Measurements from ENCODE around the gene PRRX1.

PRRX1 gene

GRCh38 chr1:170663404-170664092, 383 bp upstream of the PRRX1 start:
- ChIA-PET CTCF (no interaction called here), POLR2A (no interaction called here)
- no peak for DNase-seq (ENCODE audit: extremely low spot score)
- TF ChIP-seq FOXK2 (IDR thresholded peaks at IDR 0.05) (no peak), FOXM1 (IDR thresholded peaks at IDR 0.05; ENCODE audit: borderline replicate concordance) (no peak), BHLHE40 (IDR thresholded peaks at IDR 0.05; ENCODE audit: borderline replicate concordance) (no peak), HDGF (IDR thresholded peaks at IDR 0.05; ENCODE audit: borderline replicate concordance) (no peak), ELF4 (IDR thresholded peaks at IDR 0.05) (no peak), ARNT (IDR thresholded peaks at IDR 0.05) (no peak), CTBP1 (IDR thresholded peaks at IDR 0.05; ENCODE audit: borderline replicate concordance) (no peak), LEF1 (IDR thresholded peaks at IDR 0.05; ENCODE audit: borderline replicate concordance) (no peak), SUZ12 (IDR thresholded peaks at IDR 0.05) (no peak), FOXA1 (IDR thresholded peaks at IDR 0.05) (no peak), ZNF384 (IDR thresholded peaks at IDR 0.05) (no peak), PKNOX1 (IDR thresholded peaks at IDR 0.05) (no peak), L3MBTL2 (conservative IDR thresholded peaks at IDR 0.05) (no peak), NFRKB (IDR thresholded peaks at IDR 0.05) (no peak), TARDBP (IDR thresholded peaks at IDR 0.05) (no peak)

- no peak for TF ChIP-seq FOXA1 (IDR thresholded peaks at IDR 0.05)
- TF ChIP-seq FOXK2 (IDR thresholded peaks at IDR 0.05): no peak
- TF ChIP-seq BHLHE40 (IDR thresholded peaks at IDR 0.05; ENCODE audit: borderline replicate concordance): no peak
- no peak for TF ChIP-seq PKNOX1 (IDR thresholded peaks at IDR 0.05)
- no peak; the same call in 1 of the 2 replicates for TF ChIP-seq L3MBTL2 (conservative IDR thresholded peaks at IDR 0.05)
- no peak for TF ChIP-seq ELF4 (IDR thresholded peaks at IDR 0.05)
- TF ChIP-seq NFRKB (IDR thresholded peaks at IDR 0.05): no peak
- TF ChIP-seq CTBP1 (IDR thresholded peaks at IDR 0.05; ENCODE audit: borderline replicate concordance): no peak
- no peak for TF ChIP-seq FOXM1 (IDR thresholded peaks at IDR 0.05; ENCODE audit: borderline replicate concordance)
- TF ChIP-seq HDGF (IDR thresholded peaks at IDR 0.05; ENCODE audit: borderline replicate concordance): no peak
- TF ChIP-seq TARDBP (IDR thresholded peaks at IDR 0.05): no peak
- CTCF ChIA-PET: no interaction called here
- POLR2A ChIA-PET: no interaction called here
- DNase-seq (ENCODE audit: extremely low spot score): peak; percentile 34
Measured at GRCh38 chr1:170664828-170665612, 1.1 kb downstream of the PRRX1 start.

- no peak for DNase-seq (ENCODE audit: extremely low spot score)
- ChIA-PET POLR2A (no interaction called here), CTCF (no interaction called here)
- TF ChIP-seq SP1 (IDR thresholded peaks at IDR 0.05): no peak
- TF ChIP-seq FOXA1 (IDR thresholded peaks at IDR 0.05): no peak
- no peak for TF ChIP-seq TARDBP (IDR thresholded peaks at IDR 0.05)
- no peak for TF ChIP-seq SUZ12 (IDR thresholded peaks at IDR 0.05)
- no peak for TF ChIP-seq PKNOX1 (IDR thresholded peaks at IDR 0.05)
- TF ChIP-seq BHLHE40 (IDR thresholded peaks at IDR 0.05; ENCODE audit: borderline replicate concordance): no peak
- TF ChIP-seq NFRKB (IDR thresholded peaks at IDR 0.05): no peak
- TF ChIP-seq FOXK2 (IDR thresholded peaks at IDR 0.05): no peak
- no peak for TF ChIP-seq HDGF (IDR thresholded peaks at IDR 0.05; ENCODE audit: borderline replicate concordance)
- TF ChIP-seq ELF4 (IDR thresholded peaks at IDR 0.05): no peak
- TF ChIP-seq ZNF384 (IDR thresholded peaks at IDR 0.05): no peak
Measured at GRCh38 chr1:170665629-170666028, 1.7 kb downstream of the PRRX1 start.

- POLR2A ChIA-PET: no interaction called here
- TF ChIP-seq CTBP1 (IDR thresholded peaks at IDR 0.05; ENCODE audit: borderline replicate concordance) (no peak), BHLHE40 (IDR thresholded peaks at IDR 0.05; ENCODE audit: borderline replicate concordance) (no peak), FOXK2 (IDR thresholded peaks at IDR 0.05) (no peak), TARDBP (IDR thresholded peaks at IDR 0.05) (no peak), FOXM1 (IDR thresholded peaks at IDR 0.05; ENCODE audit: borderline replicate concordance) (no peak), ARNT (IDR thresholded peaks at IDR 0.05) (no peak), L3MBTL2 (conservative IDR thresholded peaks at IDR 0.05) (no peak), NFRKB (IDR thresholded peaks at IDR 0.05) (no peak), ZNF384 (IDR thresholded peaks at IDR 0.05) (no peak), SP1 (IDR thresholded peaks at IDR 0.05) (no peak), FOXA1 (IDR thresholded peaks at IDR 0.05) (no peak), SUZ12 (IDR thresholded peaks at IDR 0.05) (no peak), LEF1 (IDR thresholded peaks at IDR 0.05; ENCODE audit: borderline replicate concordance) (no peak), HDGF (IDR thresholded peaks at IDR 0.05; ENCODE audit: borderline replicate concordance) (no peak), PKNOX1 (IDR thresholded peaks at IDR 0.05) (no peak), ELF4 (IDR thresholded peaks at IDR 0.05) (no peak)
- CTCF ChIA-PET: no interaction called here
- no peak for DNase-seq (ENCODE audit: extremely low spot score)
Measured at GRCh38 chr1:170666541-170667254, 2.8 kb downstream of the PRRX1 start.

Data from HEK293T (cell line).